GM12878 (cell line): ENCODE measurements around the gene TET3.

Experiments
- ATF7 ChIP-seq: fragments of 450-650 bp; IDR thresholded peaks from 2 replicates; pipeline ENCODE4 v1.6.1; 2016; ENCODE audit warnings: low read depth, mild to moderate bottlenecking
- BCL3 ChIP-seq: IDR thresholded peaks from 2 replicates; pipeline ENCODE4 v1.6.1; 2011; ENCODE audit warnings: borderline replicate concordance, low read depth, mild to moderate bottlenecking, moderate library complexity, low read length; ENCODE audit not compliant: insufficient read depth, poor library complexity, severe bottlenecking
- BHLHE40 ChIP-seq, 2 experiments: fragments of 450-650 bp in 1 of 2; IDR thresholded peaks; 2 replicates each; pipeline ENCODE4 v1.6.1; 2011 to 2017; ENCODE audit warnings: low read depth in 2 of 2, borderline replicate concordance in 1 of 2, improper control_type of control experiment in 1 of 2, low read length in 1 of 2, mild to moderate bottlenecking in 1 of 2
- CBX3 ChIP-seq: fragments of 200-600 bp; sonication (generic); IDR thresholded peaks from 2 replicates; pipeline ENCODE4 v1.6.1; 2016; ENCODE audit warnings: low read depth, borderline replicate concordance
- CTCF ChIP-seq, 3 experiments: IDR thresholded peaks in 2 of 3; conservative IDR thresholded peaks in 1 of 3; 2 replicates each; pipeline ENCODE4 v1.5.1; 2011; ENCODE audit warnings: low read depth in 3 of 3, low read length in 3 of 3, mild to moderate bottlenecking in 3 of 3, control low read depth in 2 of 3, moderate library complexity in 2 of 3, inconsistent platforms in 1 of 3, mixed read lengths in 1 of 3; ENCODE audit not compliant: control insufficient read depth in 2 of 3, insufficient read depth in 1 of 3; ENCODE audit errors: extremely low read depth in 1 of 3
- EZH2 ChIP-seq: IDR thresholded peaks from 2 replicates; pipeline ENCODE4 v1.6.1; 2012; ENCODE audit warnings: low read depth, mild to moderate bottlenecking, control low read depth, inconsistent platforms, low read length, borderline replicate concordance; ENCODE audit not compliant: control insufficient read depth
- FOXM1 ChIP-seq: IDR thresholded peaks from 2 replicates; pipeline ENCODE4 v1.6.1; 2012; ENCODE audit warnings: low read depth, mild to moderate bottlenecking, inconsistent platforms, low read length, moderate library complexity
- POLR2A ChIP-seq: IDR thresholded peaks from 2 replicates; pipeline ENCODE4 v1.6.1; 2011; ENCODE audit warnings: low read depth, mild to moderate bottlenecking, low read length
- RAD21 ChIP-seq: IDR thresholded peaks from 2 replicates; pipeline ENCODE4 v1.6.1; 2011; ENCODE audit warnings: mild to moderate bottlenecking, low read depth, low read length, moderate library complexity; ENCODE audit not compliant: insufficient read depth
- SP1 ChIP-seq: IDR thresholded peaks from one replicate; pipeline ENCODE4 v1.6.1; 2011; ENCODE audit warnings: low read depth, low read length
- ZBTB40 ChIP-seq: fragments of 450-650 bp; IDR thresholded peaks from 2 replicates; pipeline ENCODE4 v1.6.1; 2016; ENCODE audit warnings: mild to moderate bottlenecking, moderate library complexity, borderline replicate concordance
- ZNF274 ChIP-seq: IDR thresholded peaks from one replicate; pipeline ENCODE4 v1.8.0; 2011; ENCODE audit not compliant: insufficient read length, insufficient read depth

GRCh38 chr2:73964223-73964622 lies 20.5 kb upstream of the TET3 start:
- TF ChIP-seq RAD21 (no peak), POLR2A (no peak), EZH2 (no peak), CTCF (IDR thresholded peaks at IDR 0.05 in 2 of 3, conservative IDR thresholded peaks at IDR 0.05 in 1 of 3; ENCODE audit: control insufficient read depth in 2 of 3, extremely low read depth in 1 of 3, insufficient read depth in 1 of 3, low read depth in 3 of 3, low read length in 3 of 3) (no peak), CBX3 (no peak), SP1 (no peak), ZNF274 (no peak), ZBTB40 (no peak), FOXM1 (no peak), BHLHE40 (IDR thresholded peaks at IDR 0.05; ENCODE audit: borderline replicate concordance in 1 of 2, low read depth in 2 of 2, low read length in 1 of 2) (no peak), ATF7 (no peak), BCL3 (no peak)
